CD4-positive, alpha-beta memory T cell (primary cell): ENCODE results near the gene EPHB2. TPM values are rescaled to one million over a fixed set of nuclear protein-coding genes. Genes with fewer than 3 reads are reported as not detected.
A peak's percentile ranks its signal among the peaks of the same experiment; 100 is the strongest.

Experiments used
- CTCF ChIA-PET: fragments of 350-600 bp; sonication (Branson Sonifier 250); formaldehyde crosslinking; loops from one replicate; lab custom pipeline; 2021; ENCODE audit warnings: inconsistent platforms; ENCODE audit not compliant: partially characterized antibody; lab: Charles Lee
- POLR2A ChIA-PET: fragments of 350-600 bp; sonication (Branson Sonifier 250); formaldehyde crosslinking; loops from one replicate; lab custom pipeline; 2021; ENCODE audit not compliant: partially characterized antibody; lab: Charles Lee
- DNase-seq, 5 donors: peaks; one replicate each; pipeline versions ENCODE4 v3.0.0 to v3.0.0-alpha.2; 2020 to 2022; ENCODE audit warnings: mixed read lengths in 1 of 5
- H3K27ac ChIP-seq: one replicate; pipeline ENCODE4 v1.7.0; 2013; ENCODE audit warnings: low read depth, low read length
- H3K27me3 ChIP-seq: 2 replicates; pipeline ENCODE4 v1.7.0; 2013; ENCODE audit warnings: mild to moderate bottlenecking, low read length, moderate library complexity; ENCODE audit not compliant: insufficient read depth
- H3K36me3 ChIP-seq: 2 replicates; pipeline ENCODE4 v1.7.0; 2013; ENCODE audit warnings: mild to moderate bottlenecking, low read length, moderate library complexity; ENCODE audit not compliant: insufficient read depth
- H3K4me1 ChIP-seq: 2 replicates; pipeline ENCODE4 v1.7.0; 2013; ENCODE audit warnings: mild to moderate bottlenecking, low read length, moderate library complexity; ENCODE audit not compliant: insufficient read depth
- H3K4me3 ChIP-seq, 2 donors: one replicate each; pipeline ENCODE4 v1.7.0; 2013; ENCODE audit warnings: low read length in 2 of 2, mild to moderate bottlenecking in 1 of 2
- H3K9me3 ChIP-seq, 2 donors: one replicate each; pipeline ENCODE4 v1.7.0; 2013; ENCODE audit warnings: low read length in 2 of 2, control low read depth in 1 of 2; ENCODE audit not compliant: control insufficient read depth in 1 of 2
- H3K27ac Mint-ChIP-seq, 7 donors: one replicate each; pipeline ENCODE4 v1.8.0; 2020 to 2021; ENCODE audit warnings: mixed read lengths in 7 of 7, mild to moderate bottlenecking in 6 of 7, inconsistent platforms in 3 of 7, moderate library complexity in 3 of 7
- H3K27me3 Mint-ChIP-seq, 2 donors: one replicate each; pipeline ENCODE4 v1.8.0; 2020 to 2021; ENCODE audit warnings: mixed read lengths in 2 of 2
- H3K36me3 Mint-ChIP-seq, 2 donors: one replicate each; pipeline ENCODE4 v1.8.0; 2020 to 2021; ENCODE audit warnings: mixed read lengths in 2 of 2, inconsistent platforms in 1 of 2, mild to moderate bottlenecking in 1 of 2
- H3K4me1 Mint-ChIP-seq, 4 donors: one replicate each; pipeline ENCODE4 v1.8.0; 2020 to 2021; ENCODE audit warnings: mixed read lengths in 4 of 4, mild to moderate bottlenecking in 1 of 4
- H3K4me3 Mint-ChIP-seq, 8 donors: one replicate each; pipeline ENCODE4 v1.8.0; 2020 to 2021; ENCODE audit warnings: mixed read lengths in 8 of 8, mild to moderate bottlenecking in 7 of 8, moderate library complexity in 6 of 8, inconsistent platforms in 3 of 8
- H3K9me3 Mint-ChIP-seq, 8 donors: one replicate each; pipeline ENCODE4 v1.8.0; 2020 to 2021; ENCODE audit warnings: mixed read lengths in 8 of 8, mild to moderate bottlenecking in 5 of 8, inconsistent platforms in 3 of 8, moderate library complexity in 1 of 8
- intact Hi-C: fragments of 100-400 bp; cut with micrococcal nuclease; formaldehyde crosslinking; loops from one replicate; pipeline ENCODE4 v1.15.1; 2023
- polyA plus RNA-seq, 2 donors: library from polyadenylated mRNA; unstranded; fragments of 300-500 nt; fragmentation: Illumina TruSeq; gene quantifications; one replicate each; pipeline ENCODE4 v1.2.3, GENCODE V29; 2021
- total RNA-seq, 2 experiments: library from RNA; stranded (reverse); gene quantifications; one replicate each; pipeline ENCODE4 v1.2.3, GENCODE V29; 2021

Gene EPHB2
- total and polyA plus RNA-seq, 4 experiments from 2014 or later = 0.35 to 0.36 TPM; not detected in 2

GRCh38 chr1:22711591-22712501 lies 1.2 kb downstream of the EPHB2 start:
- Histone ChIP-seq H3K4me1 (peaks cover 9% of the 10 kb centered on the region), H3K36me3 (no peaks in the 10 kb centered on the region), H3K27me3 (peaks cover 21% of the 10 kb centered on the region), H3K9me3 (no peaks in the 10 kb centered on the region), H3K27ac (no peak overlapping the region), H3K4me3 (no peak overlapping the region)
- intact Hi-C loops = no loop called here
- no peak for DNase-seq
- peak overlapping the region; percentile 36 to 81 (median 70) for H3K4me3 Mint-ChIP-seq
- peaks cover 43 to 56% of the 10 kb centered on the region in 2 donors for H3K27me3 Mint-ChIP-seq
- H3K9me3 Mint-ChIP-seq = no peaks in the 10 kb centered on the region
- H3K4me1 Mint-ChIP-seq = peaks cover 3 to 25% (median 14%) of the 10 kb centered on the region in 4 donors
- no peak overlapping the region for H3K27ac Mint-ChIP-seq
- no peaks in the 10 kb centered on the region for H3K36me3 Mint-ChIP-seq
- POLR2A ChIA-PET = no interaction called here
- CTCF ChIA-PET = interaction anchor here (1.0 kb wide), 1 partner anchor 9 kb away, joined by 3 read pairs; no protein-coding TSS in a partner anchor

GRCh38 chr1:22712502-22713271 lies 2.0 kb downstream of the EPHB2 start:
- H3K36me3 Mint-ChIP-seq = no peaks in the 10 kb centered on the region
- H3K9me3 ChIP-seq = no peaks in the 10 kb centered on the region
- peaks cover 21% of the 10 kb centered on the region for H3K27me3 ChIP-seq
- H3K4me3 ChIP-seq = no peak overlapping the region
- peaks cover 3 to 25% (median 14%) of the 10 kb centered on the region in 4 donors for H3K4me1 Mint-ChIP-seq
- intact Hi-C loops = no loop called here
- no peak for DNase-seq
- CTCF ChIA-PET = no interaction called here
- no peak overlapping the region for H3K27ac Mint-ChIP-seq
- no peak overlapping the region for H3K27ac ChIP-seq
- no peaks in the 10 kb centered on the region for H3K9me3 Mint-ChIP-seq
- H3K4me3 Mint-ChIP-seq = peak overlapping the region in 6 of 8 donors; percentile 55 to 81 (median 74)
- POLR2A ChIA-PET = no interaction called here
- H3K36me3 ChIP-seq = no peaks in the 10 kb centered on the region
- H3K4me1 ChIP-seq = peaks cover 9% of the 10 kb centered on the region
- H3K27me3 Mint-ChIP-seq = peaks cover 42 to 51% of the 10 kb centered on the region in 2 donors

GRCh38 chr1:22714455-22714854 lies 3.8 kb downstream of the EPHB2 start:
- no peaks in the 10 kb centered on the region for H3K36me3 Mint-ChIP-seq
- ChIA-PET CTCF (interaction anchor here (1.3 kb wide), 1 partner anchor 10 kb away, joined by 6 read pairs; no protein-coding TSS in a partner anchor), POLR2A (no interaction called here)
- Histone ChIP-seq H3K27me3 (peaks cover 21% of the 10 kb centered on the region), H3K4me3 (no peak overlapping the region), H3K9me3 (no peaks in the 10 kb centered on the region), H3K27ac (no peak overlapping the region), H3K4me1 (peaks cover 9% of the 10 kb centered on the region), H3K36me3 (no peaks in the 10 kb centered on the region)
- no peak overlapping the region for H3K27ac Mint-ChIP-seq
- H3K27me3 Mint-ChIP-seq = peaks cover 29 to 35% of the 10 kb centered on the region in 2 donors
- intact Hi-C loops = no loop called here
- no peaks in the 10 kb centered on the region for H3K9me3 Mint-ChIP-seq
- no peak overlapping the region for H3K4me3 Mint-ChIP-seq
- H3K4me1 Mint-ChIP-seq = peaks cover 3 to 20% (median 12%) of the 10 kb centered on the region in 4 donors
- no peak for DNase-seq

GRCh38 chr1:22717037-22717760 lies 6.6 kb downstream of the EPHB2 start:
- peaks cover 10% of the 10 kb centered on the region for H3K27me3 ChIP-seq
- intact Hi-C loops = no loop called here
- no peak overlapping the region for H3K4me3 ChIP-seq
- Mint-ChIP-seq H3K27me3 (peaks cover 21 to 31% of the 10 kb centered on the region in 2 donors), H3K9me3 (peaks cover 0 to 2% (median 0%) of the 10 kb centered on the region in 8 donors), H3K36me3 (no peaks in the 10 kb centered on the region), H3K27ac (no peak overlapping the region), H3K4me3 (no peak overlapping the region), H3K4me1 (peaks cover 0 to 9% (median 4%) of the 10 kb centered on the region in 4 donors)
- no peaks in the 10 kb centered on the region for H3K36me3 ChIP-seq
- no peak for DNase-seq
- no peak overlapping the region for H3K27ac ChIP-seq
- H3K4me1 ChIP-seq = peaks cover 1% of the 10 kb centered on the region
- CTCF ChIA-PET = interaction anchor here (1.2 to 2.5 kb wide), 2 partner anchors 9 to 12 kb away, joined by 5 to 10 read pairs; no protein-coding TSS in a partner anchor
- POLR2A ChIA-PET = no interaction called here
- no peaks in the 10 kb centered on the region for H3K9me3 ChIP-seq

GRCh38 chr1:22721122-22721873 lies 10.7 kb downstream of the EPHB2 start:
- Histone ChIP-seq H3K36me3 (no peaks in the 10 kb centered on the region), H3K27ac (no peak overlapping the region), H3K4me3 (no peak overlapping the region), H3K27me3 (no peaks in the 10 kb centered on the region), H3K9me3 (no peaks in the 10 kb centered on the region), H3K4me1 (no peaks in the 10 kb centered on the region)
- intact Hi-C loops = no loop called here
- Mint-ChIP-seq H3K4me3 (no peak overlapping the region), H3K9me3 (peaks cover 0 to 2% (median 0%) of the 10 kb centered on the region in 8 donors), H3K27me3 (peaks cover 7 to 19% of the 10 kb centered on the region in 2 donors), H3K36me3 (no peaks in the 10 kb centered on the region), H3K27ac (no peak overlapping the region), H3K4me1 (no peaks in the 10 kb centered on the region)
- no peak for DNase-seq
- ChIA-PET POLR2A (no interaction called here), CTCF (no interaction called here)

GRCh38 chr1:22722901-22723550 lies 12.4 kb downstream of the EPHB2 start:
- Mint-ChIP-seq H3K36me3 (no peaks in the 10 kb centered on the region), H3K9me3 (peaks cover 0 to 2% (median 0%) of the 10 kb centered on the region in 8 donors), H3K27me3 (peaks cover 7 to 22% of the 10 kb centered on the region in 2 donors), H3K4me3 (no peak overlapping the region), H3K4me1 (no peaks in the 10 kb centered on the region), H3K27ac (no peak overlapping the region)
- H3K9me3 ChIP-seq = no peaks in the 10 kb centered on the region
- no peaks in the 10 kb centered on the region for H3K36me3 ChIP-seq
- no peaks in the 10 kb centered on the region for H3K4me1 ChIP-seq
- H3K4me3 ChIP-seq = no peak overlapping the region
- intact Hi-C loops = no loop called here
- no peaks in the 10 kb centered on the region for H3K27me3 ChIP-seq
- no peak overlapping the region for H3K27ac ChIP-seq
- ChIA-PET POLR2A (no interaction called here), CTCF (no interaction called here)
- no peak for DNase-seq
